ENCODE data around the gene DOLK.

DOLK gene

DNA sequence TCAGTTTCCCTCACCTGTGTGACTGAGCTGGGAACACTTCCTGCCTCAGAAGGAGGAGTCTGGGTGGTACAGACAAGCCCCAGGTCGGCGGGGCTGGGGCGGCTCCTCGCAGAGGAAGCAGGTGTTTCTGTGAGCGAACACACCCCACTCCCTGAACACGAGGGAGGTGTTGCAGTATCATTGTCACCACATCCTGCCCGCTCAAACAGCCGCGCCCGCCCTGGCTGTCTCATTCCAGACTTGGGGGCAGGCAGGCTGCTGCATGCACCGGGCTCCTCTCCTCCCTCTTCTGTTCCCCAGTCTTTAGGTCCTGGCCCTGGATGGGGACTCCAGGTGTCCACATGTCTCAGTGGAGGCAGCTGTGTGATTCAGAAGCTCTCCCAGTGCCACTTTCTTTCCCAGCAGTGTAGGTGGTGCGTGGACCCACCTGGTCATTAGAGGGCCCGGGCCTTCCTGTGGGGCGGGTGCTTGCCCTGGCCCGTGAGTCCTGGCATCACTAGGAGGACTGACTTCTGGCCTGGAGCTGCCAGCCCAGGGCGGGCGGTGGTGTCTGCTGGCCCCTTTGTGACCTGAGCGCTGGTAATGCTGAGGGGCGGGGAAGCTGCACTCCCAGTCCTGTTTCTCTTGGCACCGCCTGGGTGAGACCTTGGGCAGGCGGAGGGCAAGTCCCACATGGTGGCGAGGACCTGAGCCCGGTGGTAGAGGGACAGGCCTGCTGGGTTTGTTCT is 44.9 kb downstream of the DOLK start:
- ChIA-PET CTCF (interaction anchor here (1.1 kb wide), 1 partner anchor 9 kb away, joined by 3 read pairs; no protein-coding TSS in a partner anchor), POLR2A (interaction anchor here (0.9 to 1.0 kb wide), 2 partner anchors 14 to 20 kb away, joined by 3 read pairs; no protein-coding TSS in a partner anchor)
- TF ChIP-seq, protein P1, sequence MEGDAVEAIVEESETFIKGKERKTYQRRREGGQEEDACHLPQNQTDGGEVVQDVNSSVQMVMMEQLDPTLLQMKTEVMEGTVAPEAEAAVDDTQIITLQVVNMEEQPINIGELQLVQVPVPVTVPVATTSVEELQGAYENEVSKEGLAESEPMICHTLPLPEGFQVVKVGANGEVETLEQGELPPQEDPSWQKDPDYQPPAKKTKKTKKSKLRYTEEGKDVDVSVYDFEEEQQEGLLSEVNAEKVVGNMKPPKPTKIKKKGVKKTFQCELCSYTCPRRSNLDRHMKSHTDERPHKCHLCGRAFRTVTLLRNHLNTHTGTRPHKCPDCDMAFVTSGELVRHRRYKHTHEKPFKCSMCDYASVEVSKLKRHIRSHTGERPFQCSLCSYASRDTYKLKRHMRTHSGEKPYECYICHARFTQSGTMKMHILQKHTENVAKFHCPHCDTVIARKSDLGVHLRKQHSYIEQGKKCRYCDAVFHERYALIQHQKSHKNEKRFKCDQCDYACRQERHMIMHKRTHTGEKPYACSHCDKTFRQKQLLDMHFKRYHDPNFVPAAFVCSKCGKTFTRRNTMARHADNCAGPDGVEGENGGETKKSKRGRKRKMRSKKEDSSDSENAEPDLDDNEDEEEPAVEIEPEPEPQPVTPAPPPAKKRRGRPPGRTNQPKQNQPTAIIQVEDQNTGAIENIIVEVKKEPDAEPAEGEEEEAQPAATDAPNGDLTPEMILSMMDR (IDR thresholded peaks at IDR 0.05; ENCODE audit: insufficient read depth, low read length, missing control alignments) = no peak
- DNase-seq (ENCODE audit: low read depth, low spot score) = no peak
- H3K4me3 ChIP-seq (ENCODE audit: low read depth, low read length) = no peak overlapping the region

DNA sequence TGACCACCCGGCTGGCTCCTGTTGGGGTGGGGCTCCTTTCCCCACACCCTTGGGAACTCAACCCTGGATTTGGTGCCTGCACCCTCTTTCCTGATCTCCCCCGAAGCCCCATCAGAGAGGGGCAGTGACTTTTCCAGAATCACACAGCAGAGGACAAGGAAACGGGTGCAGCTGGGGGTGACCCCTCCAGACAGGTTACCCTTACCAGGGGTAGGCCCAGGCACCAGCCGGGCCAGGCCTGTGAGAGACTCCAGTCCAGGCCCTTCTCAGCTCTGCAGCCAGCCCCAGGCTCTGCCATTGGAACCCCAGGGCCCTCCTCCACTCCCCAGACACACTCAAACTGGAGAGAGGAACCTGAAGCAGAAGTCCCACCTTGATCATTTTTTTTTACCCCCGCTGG is 45.6 kb downstream of the DOLK start:
- ChIA-PET POLR2A (interaction anchor here (0.9 to 1.0 kb wide), 2 partner anchors 15 to 19 kb away, joined by 3 read pairs; no protein-coding TSS in a partner anchor), CTCF (no interaction called here)
- H3K4me3 ChIP-seq (ENCODE audit: low read depth, low read length) = no peak overlapping the region
- TF ChIP-seq, protein P1 (IDR thresholded peaks at IDR 0.05; ENCODE audit: insufficient read depth, low read length, missing control alignments) = no peak
- DNase-seq (ENCODE audit: low read depth, low spot score) = no peak

DNA sequence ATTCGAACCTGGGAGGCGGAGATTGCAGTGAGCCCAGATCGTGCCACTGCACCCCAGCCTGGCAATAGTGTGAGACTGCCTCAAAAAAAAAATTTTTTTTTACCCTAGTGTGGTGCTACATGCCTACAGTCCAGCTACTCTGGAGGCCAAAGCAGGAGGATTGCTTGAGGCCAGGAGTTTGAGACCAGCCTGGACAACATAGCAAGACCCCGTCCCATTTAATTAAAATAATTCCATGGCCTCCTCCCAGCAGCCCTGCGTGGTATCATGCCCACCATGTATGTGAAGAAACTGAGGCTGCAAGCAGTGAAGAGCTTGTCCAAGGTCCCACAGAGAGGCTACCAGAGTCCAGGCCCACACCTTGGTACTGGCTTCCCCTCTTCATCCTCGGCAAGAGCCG is 46.0 kb downstream of the DOLK start:
- H3K4me3 ChIP-seq (ENCODE audit: low read depth, low read length) = no peak overlapping the region
- ChIA-PET POLR2A (no interaction called here), CTCF (no interaction called here)
- DNase-seq (ENCODE audit: low read depth, low spot score) = no peak
- TF ChIP-seq, protein P1 (IDR thresholded peaks at IDR 0.05; ENCODE audit: insufficient read depth, low read length, missing control alignments) = no peak

DNA sequence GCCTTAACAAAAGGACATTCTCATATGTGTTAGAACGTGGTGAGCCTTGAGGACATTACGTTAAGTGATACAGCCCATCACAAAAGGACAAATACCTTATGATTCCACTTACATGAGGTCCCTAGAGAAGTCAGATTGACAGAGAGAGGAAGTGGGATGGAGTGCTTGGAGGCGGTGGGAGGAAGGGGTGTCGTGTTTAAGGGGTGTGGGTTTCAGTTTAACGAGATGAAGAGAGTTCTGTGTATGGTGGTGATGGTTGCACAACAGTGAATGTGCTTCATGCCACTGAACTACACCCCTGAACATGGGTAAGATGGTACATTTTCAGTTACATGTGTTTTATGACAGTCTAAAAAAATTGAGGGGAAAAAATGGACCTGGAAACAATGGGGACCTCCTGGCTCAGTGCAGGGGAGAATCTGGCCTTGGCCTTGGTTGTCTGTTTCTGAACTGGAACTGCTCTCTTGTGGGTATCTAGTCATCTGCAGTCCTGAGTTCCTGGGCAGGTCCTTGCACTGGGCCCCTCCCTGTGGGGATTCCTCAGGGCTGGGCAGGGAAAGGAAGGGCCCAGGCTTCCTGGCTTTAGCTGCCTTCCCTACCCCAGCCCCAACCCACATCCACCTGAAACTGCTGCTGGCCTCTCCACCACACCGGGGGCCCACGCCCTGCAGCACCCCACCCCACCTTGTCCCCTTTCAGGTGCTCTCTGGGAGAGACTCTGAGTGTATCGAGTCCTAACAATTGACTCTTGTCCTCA is 47.7 kb downstream of the DOLK start:
- DNase-seq (ENCODE audit: low read depth, low spot score) = no peak
- TF ChIP-seq, protein P1 (IDR thresholded peaks at IDR 0.05; ENCODE audit: insufficient read depth, low read length, missing control alignments) = no peak
- H3K4me3 ChIP-seq (ENCODE audit: low read depth, low read length) = no peak overlapping the region
- CTCF ChIA-PET = interaction anchor here (0.8 to 1.6 kb wide), 2 partner anchors 10 to 29 kb away, joined by 4 read pairs; no protein-coding TSS in a partner anchor
- POLR2A ChIA-PET = no interaction called here

DNA sequence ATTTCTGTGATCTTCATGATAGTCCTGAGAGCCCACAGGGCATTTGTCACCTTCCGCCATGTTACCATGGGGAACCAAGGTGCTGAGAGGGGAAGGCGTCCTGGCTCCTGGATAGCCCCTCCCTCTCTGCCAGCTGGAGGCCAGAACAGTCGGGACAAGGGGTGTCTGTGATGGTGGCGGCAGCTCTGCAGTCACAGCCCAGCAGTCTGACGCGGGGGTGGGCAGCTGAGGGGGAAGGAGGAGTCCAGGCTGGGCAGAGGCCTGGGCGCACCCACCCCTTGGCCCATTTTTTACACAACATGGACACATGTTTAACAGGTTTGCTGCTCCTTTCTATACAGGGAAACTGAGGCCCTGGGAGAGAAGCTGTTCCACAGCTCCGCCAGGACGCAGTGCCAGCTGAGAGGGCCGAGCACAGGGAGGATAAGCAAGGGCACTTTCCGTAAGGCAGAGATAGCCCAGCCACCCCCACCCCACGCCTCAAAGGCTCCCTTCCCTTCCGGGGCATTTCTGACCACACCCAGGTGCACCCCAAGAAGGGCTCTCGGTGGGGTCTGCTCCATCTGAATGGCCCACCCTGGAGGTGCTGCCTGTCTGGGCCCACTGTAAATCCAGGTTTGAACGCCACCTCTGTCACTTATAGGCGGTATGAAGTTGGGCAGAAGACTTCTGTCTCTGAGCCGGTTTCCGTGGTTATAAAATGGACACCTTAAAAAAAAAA is 48.4 kb downstream of the DOLK start:
- no peak for DNase-seq (ENCODE audit: low read depth, low spot score)
- no peak overlapping the region for H3K4me3 ChIP-seq (ENCODE audit: low read depth, low read length)
- TF ChIP-seq, protein P1 (IDR thresholded peaks at IDR 0.05; ENCODE audit: insufficient read depth, low read length, missing control alignments) = no peak
- CTCF ChIA-PET = interaction anchor here (1.2 kb wide), 1 partner anchor 36 kb away, joined by 3 read pairs; no protein-coding TSS in a partner anchor
- POLR2A ChIA-PET = no interaction called here
